HepG2 (cell line): ENCODE results near the gene SETD7. TPM values are rescaled to one million over a fixed set of nuclear protein-coding genes. Genes with fewer than 3 reads are reported as not detected.

Experiments
- ATAC-seq: fragments of 200-7000 bp; cut with Tn5 transposase; 3 replicates; pipeline ENCODE4 v1.9.1; 2020; ENCODE audit warnings: mild to moderate bottlenecking, moderate library complexity
- BruUV-seq: library from RNA; stranded (reverse); fragments of 400-500 nt; replicated peaks from 2 replicates; lab custom pipeline; 2021; lab: Mats Ljungman, UMichigan
- CTCF ChIA-PET: fragments of 300-600 bp; formaldehyde crosslinking; extraction: SDS; loops from one replicate; lab custom pipeline; 2021; ENCODE audit warnings: low total read pairs, inconsistent platforms, low intra/inter-chr PET ratio; lab: Yijun Ruan, JAX
- POLR2A ChIA-PET: fragments of 350-600 bp; sonication (Branson Sonifier 250); formaldehyde crosslinking; loops from one replicate; lab custom pipeline; 2020; ENCODE audit warnings: antibody characterized with exemption, inconsistent platforms; lab: Yijun Ruan, JAX
- DNase-seq: peaks from one replicate; pipeline ENCODE4 v3.0.0-alpha.2; 2015; ENCODE audit warnings: low spot score
- FAIRE-seq: peaks from 3 replicates; lab custom pipeline; 2011; peaks lifted over from hg19 to GRCh38; lab: Jason Lieb, UNC
- H2AFZ ChIP-seq: one replicate; pipeline ENCODE4 v1.6.1; 2011; ENCODE audit warnings: low read length, inconsistent platforms
- H3K27ac ChIP-seq: fragments of 300-600 bp; 3 replicates; pipeline ENCODE4 v1.8.0; 2011; ENCODE audit warnings: mixed run types, mild to moderate bottlenecking, mixed read lengths, low read length, inconsistent platforms; ENCODE audit not compliant: insufficient read depth; ENCODE audit errors: extremely low read length
- H3K27me3 ChIP-seq, 2 experiments: fragments of 200-600 bp in 1 of 2; 2 replicates in 1 of 2; 3 replicates in 1 of 2; pipeline versions ENCODE4 v1.6.0 to v1.8.0; 2011; ENCODE audit warnings: low read length in 2 of 2, mild to moderate bottlenecking in 2 of 2, moderate library complexity in 2 of 2, inconsistent platforms in 1 of 2; ENCODE audit not compliant: insufficient read depth in 2 of 2, control insufficient read depth in 1 of 2
- H3K36me3 ChIP-seq, 2 experiments: fragments of 200-600 bp in 1 of 2; replicated peaks in 1 of 2; 2 replicates in 1 of 2; 3 replicates in 1 of 2; pipeline versions ENCODE4 v1.5.1 to v1.8.0; 2011; ENCODE audit warnings: low read length in 2 of 2, inconsistent platforms in 1 of 2; ENCODE audit not compliant: insufficient read depth in 2 of 2, control insufficient read depth in 1 of 2
- H3K4me1 ChIP-seq: 2 replicates; pipeline ENCODE4 v1.5.1; 2012; ENCODE audit warnings: low read length, inconsistent platforms; ENCODE audit not compliant: insufficient read depth
- H3K4me2 ChIP-seq: 2 replicates; pipeline ENCODE4 v1.6.0; 2011; ENCODE audit warnings: low read depth, low read length, inconsistent platforms
- H3K4me3 ChIP-seq, 3 experiments: fragments of 200-600 bp in 1 of 3; sonication (generic), shearing (Covaris generic) in 1 of 3; replicated peaks in 1 of 3; 2 replicates each; pipeline ENCODE4 v1.5.1; 2011 to 2016; ENCODE audit warnings: low read length in 3 of 3, inconsistent platforms in 2 of 3, low read depth in 2 of 3, mild to moderate bottlenecking in 2 of 3, control low read depth in 1 of 3, mixed read lengths in 1 of 3; ENCODE audit not compliant: insufficient read depth in 1 of 3
- H3K79me2 ChIP-seq: one replicate; pipeline ENCODE4 v1.6.1; 2011; ENCODE audit warnings: low read length, inconsistent platforms; ENCODE audit not compliant: insufficient read depth
- H3K9ac ChIP-seq: 2 replicates; pipeline ENCODE4 v1.6.0; 2011; ENCODE audit warnings: mild to moderate bottlenecking, low read depth, low read length, inconsistent platforms; ENCODE audit not compliant: insufficient read depth
- H3K9me3 ChIP-seq: 2 replicates; pipeline ENCODE4 v1.5.1; 2012; ENCODE audit warnings: mild to moderate bottlenecking, low read length
- H4K20me1 ChIP-seq: 2 replicates; pipeline ENCODE4 v1.6.0; 2011; ENCODE audit warnings: inconsistent platforms, mild to moderate bottlenecking, low read length, moderate library complexity; ENCODE audit not compliant: insufficient read depth
- GFI1 ChIP-seq: sonication (generic); formaldehyde crosslinking; IDR thresholded peaks from 2 replicates; pipeline ENCODE4 v1.5.0; 2020; ENCODE audit warnings: missing genetic modification reagents, mild to moderate bottlenecking, borderline replicate concordance
- HNRNPUL1 ChIP-seq: fragments of 200-400 bp; formaldehyde crosslinking; IDR thresholded peaks from 2 replicates; pipeline ENCODE4 v1.6.1; 2017; ENCODE audit warnings: low read depth, mild to moderate bottlenecking, low read length, moderate library complexity
- KDM1A ChIP-seq: IDR thresholded peaks from 2 replicates; pipeline ENCODE4 v1.6.1; 2016; ENCODE audit warnings: missing compliant biosample characterization
- KLF6 ChIP-seq: IDR thresholded peaks from 2 replicates; pipeline ENCODE4 v1.8.0; 2016; ENCODE audit warnings: missing biosample characterization, missing genetic modification reagents
- NFATC3 ChIP-seq: sonication (generic); formaldehyde crosslinking; IDR thresholded peaks from 2 replicates; pipeline ENCODE4 v1.5.1; 2020; ENCODE audit warnings: mild to moderate bottlenecking, missing genetic modification reagents
- POLR2AphosphoS2 ChIP-seq: IDR thresholded peaks from 2 replicates; pipeline ENCODE4 v1.6.1; 2011; ENCODE audit warnings: low read depth, low read length, improper control_type of control experiment
- RAD21 ChIP-seq: fragments of 450-650 bp; formaldehyde crosslinking; IDR thresholded peaks from 2 replicates; pipeline ENCODE4 v1.5.0; 2020; ENCODE audit warnings: mild to moderate bottlenecking
- RXRB ChIP-seq: IDR thresholded peaks from 2 replicates; pipeline ENCODE4 v1.6.1; 2016; ENCODE audit warnings: borderline replicate concordance, missing genetic modification reagents, missing compliant biosample characterization
- SMC3 ChIP-seq: IDR thresholded peaks from 2 replicates; pipeline ENCODE4 v1.6.1; 2011; ENCODE audit warnings: low read length, improper control_type of control experiment
- STAG1 ChIP-seq: sonication (generic); formaldehyde crosslinking; IDR thresholded peaks from 2 replicates; pipeline ENCODE4 v1.4.0; 2020; ENCODE audit warnings: missing genetic modification reagents
- ZNF547 ChIP-seq: sonication (generic); formaldehyde crosslinking; IDR thresholded peaks from 2 replicates; pipeline ENCODE4 v1.5.1; 2020; ENCODE audit warnings: mild to moderate bottlenecking, missing genetic modification reagents
- ZNF7 ChIP-seq: IDR thresholded peaks from 2 replicates; pipeline ENCODE4 v1.6.1; 2016; ENCODE audit warnings: missing biosample characterization, missing genetic modification reagents
- ZNF782 ChIP-seq: sonication (generic); formaldehyde crosslinking; IDR thresholded peaks from 2 replicates; pipeline ENCODE4 v1.4.0; 2020; ENCODE audit warnings: missing genetic modification reagents, mild to moderate bottlenecking, borderline replicate concordance
- WGBS: methylation state at CpG from one replicate; pipeline ENCODE4 v1.1.6; 2017; ENCODE audit warnings: low lambda C conversion rate; 5-methylcytosine and 5-hydroxymethylcytosine counted together
- in situ Hi-C: cut with HindIII; loops from 2 replicates; pipeline ENCODE4 v1.10.0; 2017; ENCODE audit warnings: low pct_unique_long_range_greater_than_20kb; ENCODE audit not compliant: extremely low pct_ligation_motif_present
- intact Hi-C: fragments of 100-400 bp; cut with micrococcal nuclease; formaldehyde crosslinking; loops from one replicate; pipeline ENCODE4 v1.10.0; 2022; ENCODE audit not compliant: unreplicated experiment
- polyA plus RNA-seq, 8 experiments: library from polyadenylated mRNA; depleted of rRNA in 3 of 8; stranded (reverse) in 7 of 8; unstranded in 1 of 8; fragments of >200 nt; fragmentation: Illumina TruSeq in 4 of 8; extraction: Trizol in 4 of 8; gene quantifications; 2 replicates each; pipeline versions ENCODE4 v1.2.1 to v1.2.3, GENCODE V29; 2011 to 2016; ENCODE audit warnings: low read depth in 4 of 8, missing spikeins in 1 of 8, mixed read lengths in 1 of 8; ENCODE audit not compliant: insufficient read depth in 1 of 8
- total RNA-seq, 5 experiments: library from RNA; depleted of rRNA; stranded (reverse); fragments of >200 nt; fragmentation: Illumina TruSeq; extraction: Trizol; gene quantifications; 2 replicates each; pipeline ENCODE4 v1.2.3, GENCODE V29; 2016; ENCODE audit warnings: low read depth in 1 of 5
- TF ChIP-seq, protein P1 (sequence below): sonication (generic); formaldehyde crosslinking; IDR thresholded peaks from 2 replicates; pipeline ENCODE4 v1.5.0; 2020; ENCODE audit warnings: mild to moderate bottlenecking, missing genetic modification reagents, moderate library complexity
- TF ChIP-seq, protein P2 (sequence below): sonication (generic); formaldehyde crosslinking; IDR thresholded peaks from 2 replicates; pipeline ENCODE4 v1.5.0; 2020; ENCODE audit warnings: missing genetic modification reagents
- TF ChIP-seq, protein P3 (sequence below), 2 experiments: sonication (generic) in 1 of 2; formaldehyde crosslinking in 1 of 2; IDR thresholded peaks; 2 replicates each; pipeline versions ENCODE4 v1.4.0 to v1.6.1; 2018 to 2020; ENCODE audit warnings: missing genetic modification reagents in 2 of 2, borderline replicate concordance in 1 of 2, low read depth in 1 of 2, mild to moderate bottlenecking in 1 of 2, missing biosample characterization in 1 of 2
- TF ChIP-seq, protein P4 (sequence below): sonication (generic); formaldehyde crosslinking; IDR thresholded peaks from 2 replicates; pipeline ENCODE4 v1.8.1; 2023; ENCODE audit warnings: mild to moderate bottlenecking, missing genetic modification reagents

The SETD7 gene
- total and polyA plus RNA-seq, 2 of the 13 experiments (the other 11 are each of a cell fraction or from before 2014, with no cell fraction given), result 0.08 to 0.22 TPM

DNA sequence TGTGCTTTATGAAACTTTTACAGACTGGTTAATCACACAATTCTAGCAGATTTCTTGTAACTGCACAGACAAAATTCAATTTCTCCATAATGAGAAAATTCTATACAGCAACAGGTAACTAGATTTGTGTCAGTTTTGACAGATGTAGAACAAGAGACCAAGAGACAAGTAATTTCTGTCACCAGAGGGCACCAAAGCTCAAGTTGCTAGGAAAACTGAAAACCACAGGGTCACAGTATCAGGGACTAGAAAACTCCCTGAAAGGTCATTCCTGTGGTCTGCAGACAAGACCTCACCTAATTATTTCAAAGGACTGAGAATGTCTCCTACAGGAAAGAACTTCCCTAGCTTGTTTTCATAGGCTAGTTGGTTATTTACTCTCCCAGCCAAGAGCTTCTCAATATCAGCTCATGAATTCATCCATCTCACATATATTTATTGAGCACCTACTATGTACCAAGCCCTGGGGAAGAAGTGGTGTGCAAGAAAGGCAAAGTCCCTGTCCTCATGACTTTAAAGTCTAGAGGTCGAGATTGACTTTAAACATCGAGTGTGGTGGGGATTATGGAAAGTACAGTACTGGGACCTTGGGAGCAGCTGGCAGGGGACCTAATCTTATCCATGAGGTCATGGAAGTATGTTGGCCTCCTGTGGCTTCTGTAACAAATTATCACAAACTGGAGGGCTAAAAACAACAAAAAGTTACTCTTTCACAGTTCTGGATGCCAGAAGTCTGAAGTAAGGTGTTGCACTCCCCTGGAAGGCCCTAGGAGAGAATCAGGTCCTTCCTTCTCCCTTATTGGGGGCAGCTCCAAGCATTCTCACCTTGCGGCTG is 47.8 kb upstream of the SETD7 start:
- peak; percentile 67 for DNase-seq
- peak; percentile 81 for TF ChIP-seq STAG1 (CRISPR knock-in tag)
- TF ChIP-seq ZNF782 (CRISPR knock-in tag), result no peak
- TF ChIP-seq SMC3, result peak; percentile 61
- TF ChIP-seq, protein P1, sequence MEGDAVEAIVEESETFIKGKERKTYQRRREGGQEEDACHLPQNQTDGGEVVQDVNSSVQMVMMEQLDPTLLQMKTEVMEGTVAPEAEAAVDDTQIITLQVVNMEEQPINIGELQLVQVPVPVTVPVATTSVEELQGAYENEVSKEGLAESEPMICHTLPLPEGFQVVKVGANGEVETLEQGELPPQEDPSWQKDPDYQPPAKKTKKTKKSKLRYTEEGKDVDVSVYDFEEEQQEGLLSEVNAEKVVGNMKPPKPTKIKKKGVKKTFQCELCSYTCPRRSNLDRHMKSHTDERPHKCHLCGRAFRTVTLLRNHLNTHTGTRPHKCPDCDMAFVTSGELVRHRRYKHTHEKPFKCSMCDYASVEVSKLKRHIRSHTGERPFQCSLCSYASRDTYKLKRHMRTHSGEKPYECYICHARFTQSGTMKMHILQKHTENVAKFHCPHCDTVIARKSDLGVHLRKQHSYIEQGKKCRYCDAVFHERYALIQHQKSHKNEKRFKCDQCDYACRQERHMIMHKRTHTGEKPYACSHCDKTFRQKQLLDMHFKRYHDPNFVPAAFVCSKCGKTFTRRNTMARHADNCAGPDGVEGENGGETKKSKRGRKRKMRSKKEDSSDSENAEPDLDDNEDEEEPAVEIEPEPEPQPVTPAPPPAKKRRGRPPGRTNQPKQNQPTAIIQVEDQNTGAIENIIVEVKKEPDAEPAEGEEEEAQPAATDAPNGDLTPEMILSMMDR, result peak; percentile 78
- TF ChIP-seq KDM1A (CRISPR knock-in tag), result no peak
- TF ChIP-seq, protein P2, sequence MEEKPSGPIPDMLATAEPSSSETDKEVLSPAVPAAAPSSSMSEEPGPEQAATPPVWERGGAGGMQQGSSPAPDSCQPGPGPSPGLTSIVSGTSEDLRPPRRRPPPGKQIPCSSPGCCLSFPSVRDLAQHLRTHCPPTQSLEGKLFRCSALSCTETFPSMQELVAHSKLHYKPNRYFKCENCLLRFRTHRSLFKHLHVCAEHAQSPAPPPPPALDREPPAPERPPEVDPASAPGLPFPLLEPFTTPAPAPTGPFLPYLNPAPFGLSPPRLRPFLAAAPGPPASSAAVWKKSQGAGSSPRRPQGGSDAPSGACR (CRISPR knock-in tag), result no peak
- TF ChIP-seq RXRB (CRISPR knock-in tag), result no peak
- TF ChIP-seq, protein P3, sequence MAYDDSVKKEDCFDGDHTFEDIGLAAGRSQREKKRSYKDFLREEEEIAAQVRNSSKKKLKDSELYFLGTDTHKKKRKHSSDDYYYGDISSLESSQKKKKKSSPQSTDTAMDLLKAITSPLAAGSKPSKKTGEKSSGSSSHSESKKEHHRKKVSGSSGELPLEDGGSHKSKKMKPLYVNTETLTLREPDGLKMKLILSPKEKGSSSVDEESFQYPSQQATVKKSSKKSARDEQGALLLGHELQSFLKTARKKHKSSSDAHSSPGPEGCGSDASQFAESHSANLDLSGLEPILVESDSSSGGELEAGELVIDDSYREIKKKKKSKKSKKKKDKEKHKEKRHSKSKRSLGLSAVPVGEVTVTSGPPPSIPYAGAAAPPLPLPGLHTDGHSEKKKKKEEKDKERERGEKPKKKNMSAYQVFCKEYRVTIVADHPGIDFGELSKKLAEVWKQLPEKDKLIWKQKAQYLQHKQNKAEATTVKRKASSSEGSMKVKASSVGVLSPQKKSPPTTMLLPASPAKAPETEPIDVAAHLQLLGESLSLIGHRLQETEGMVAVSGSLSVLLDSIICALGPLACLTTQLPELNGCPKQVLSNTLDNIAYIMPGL (CRISPR knock-in tag; IDR thresholded peaks at IDR 0.05; ENCODE audit: borderline replicate concordance in 1 of 2, low read depth in 1 of 2), result 0 out of 4 replicates have a peak, but pooled peaks of 1 of the 2 experiments have one; percentile 26
- no peak for TF ChIP-seq ZNF7 (CRISPR knock-in tag)
- no peak for TF ChIP-seq POLR2AphosphoS2
- peak; percentile 38; the same call in 1 of the 2 replicates for TF ChIP-seq RAD21 (CRISPR knock-in tag)
- no peak for TF ChIP-seq HNRNPUL1
- no peak for TF ChIP-seq NFATC3
- TF ChIP-seq GFI1 (CRISPR knock-in tag), result no peak
- TF ChIP-seq KLF6 (CRISPR knock-in tag), result no peak
- TF ChIP-seq ZNF547 (CRISPR knock-in tag), result no peak
- TF ChIP-seq, protein P4, sequence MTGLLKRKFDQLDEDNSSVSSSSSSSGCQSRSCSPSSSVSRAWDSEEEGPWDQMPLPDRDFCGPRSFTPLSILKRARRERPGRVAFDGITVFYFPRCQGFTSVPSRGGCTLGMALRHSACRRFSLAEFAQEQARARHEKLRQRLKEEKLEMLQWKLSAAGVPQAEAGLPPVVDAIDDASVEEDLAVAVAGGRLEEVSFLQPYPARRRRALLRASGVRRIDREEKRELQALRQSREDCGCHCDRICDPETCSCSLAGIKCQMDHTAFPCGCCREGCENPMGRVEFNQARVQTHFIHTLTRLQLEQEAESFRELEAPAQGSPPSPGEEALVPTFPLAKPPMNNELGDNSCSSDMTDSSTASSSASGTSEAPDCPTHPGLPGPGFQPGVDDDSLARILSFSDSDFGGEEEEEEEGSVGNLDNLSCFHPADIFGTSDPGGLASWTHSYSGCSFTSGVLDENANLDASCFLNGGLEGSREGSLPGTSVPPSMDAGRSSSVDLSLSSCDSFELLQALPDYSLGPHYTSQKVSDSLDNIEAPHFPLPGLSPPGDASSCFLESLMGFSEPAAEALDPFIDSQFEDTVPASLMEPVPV (CRISPR knock-in tag), result no peak

More for the DNA sequence above, 47.8 kb upstream of the SETD7 start:
- Histone ChIP-seq H3K27me3 (peaks cover 2 to 3% of the 10 kb centered on the region in 2 experiments; a peak in 3 of 5 replicates), H3K4me2 (no peak overlapping the region), H3K9ac (no peak overlapping the region), H4K20me1 (no peaks in the 10 kb centered on the region), H3K79me2 (no peaks in the 10 kb centered on the region), H2AFZ (no peak overlapping the region), H3K36me3 (no peaks in the 10 kb centered on the region), H3K27ac (no peak overlapping the region), H3K4me1 (0 out of 2 replicates have a peak, but pooled peaks cover 7% of the 10 kb centered on the region), H3K9me3 (no peaks in the 10 kb centered on the region), H3K4me3 (no peak overlapping the region)
- no TSS peak for BruUV-seq
- ChIA-PET CTCF (interaction anchor here (1.1 to 3.4 kb wide), 3 partner anchors 30 to 53 kb away, joined by 3 to 43 read pairs (median 10); no protein-coding TSS in a partner anchor), POLR2A (no interaction called here)
- 33% methylated on average over 3 of the region's 3 CpGs for WGBS
- intact Hi-C loops (loop anchor here (1.0 kb wide), 2 partner anchors 30 to 48 kb away; no protein-coding TSS in a partner anchor), in situ Hi-C loops (loop anchor here (5.0 kb wide), 1 partner anchor 49 kb away; no protein-coding TSS in a partner anchor)
- FAIRE-seq, result peak; percentile 69
- ATAC-seq, result peak; percentile 79
